HCT116 (cell line): Measurements from ENCODE around the gene TGM1.

Experiments
- ATF3 ChIP-seq: IDR thresholded peaks from 2 replicates; pipeline ENCODE4 v1.6.1; 2012
- CTCF ChIP-seq, 3 experiments: fragments of 200-600 bp in 1 of 3; sonication (generic) in 1 of 3; IDR thresholded peaks in 2 of 3; conservative IDR thresholded peaks in 1 of 3; 2 replicates each; pipeline ENCODE4 v1.5.1; 2012 to 2017; ENCODE audit warnings: low read depth in 2 of 3, low read length in 2 of 3, antibody characterized with exemption in 1 of 3, borderline replicate concordance in 1 of 3, control low read depth in 1 of 3, mild to moderate bottlenecking in 1 of 3, mixed read lengths in 1 of 3, mixed run types in 1 of 3, moderate library complexity in 1 of 3; ENCODE audit not compliant: insufficient read depth in 1 of 3
- EGR1 ChIP-seq: IDR thresholded peaks from 2 replicates; pipeline ENCODE4 v1.6.1; 2012; ENCODE audit warnings: low read depth
- EZH2 ChIP-seq: fragments of 200-600 bp; sonication (generic); IDR thresholded peaks from 2 replicates; pipeline ENCODE4 v1.6.1; 2017; ENCODE audit warnings: antibody characterized with exemption, mixed run types
- EZH2phosphoT487 ChIP-seq: fragments of 200-600 bp; IDR thresholded peaks from 2 replicates; pipeline ENCODE4 v1.6.1; 2018; ENCODE audit warnings: antibody characterized with exemption, borderline replicate concordance
- FOSL1 ChIP-seq: IDR thresholded peaks from 2 replicates; pipeline ENCODE4 v1.6.1; 2012; ENCODE audit warnings: low read depth
- MAX ChIP-seq: IDR thresholded peaks from 2 replicates; pipeline ENCODE4 v1.6.1; 2012
- POLR2A ChIP-seq: IDR thresholded peaks from 2 replicates; pipeline ENCODE4 v1.7.0; 2011; ENCODE audit warnings: borderline replicate concordance; ENCODE audit not compliant: insufficient read depth, insufficient read length; ENCODE audit errors: extremely low read depth
- POLR2AphosphoS5 ChIP-seq: IDR thresholded peaks from 2 replicates; pipeline ENCODE4 v1.6.1; 2011; ENCODE audit warnings: mild to moderate bottlenecking, low read depth, low read length, moderate library complexity
- RAD21 ChIP-seq: IDR thresholded peaks from 2 replicates; pipeline ENCODE4 v1.6.1; 2012; ENCODE audit warnings: low read depth, mild to moderate bottlenecking
- REST ChIP-seq: IDR thresholded peaks from 2 replicates; pipeline ENCODE4 v1.6.1; 2012; ENCODE audit warnings: low read depth
- SIN3A ChIP-seq: IDR thresholded peaks from 2 replicates; pipeline ENCODE4 v1.6.1; 2012; ENCODE audit warnings: low read depth
- TCF7L2 ChIP-seq: IDR thresholded peaks from 2 replicates; pipeline ENCODE4 v1.7.0; 2011; ENCODE audit warnings: borderline replicate concordance, inconsistent platforms; ENCODE audit not compliant: insufficient read depth, insufficient read length; ENCODE audit errors: extremely low read depth
- YY1 ChIP-seq: IDR thresholded peaks from 2 replicates; pipeline ENCODE4 v1.6.1; 2011; ENCODE audit warnings: low read length, low read depth, moderate library complexity, mild to moderate bottlenecking; ENCODE audit not compliant: insufficient replicate concordance; ENCODE audit errors: extremely low read depth

- TF ChIP-seq CTCF (IDR thresholded peaks at IDR 0.05 in 2 of 3, conservative IDR thresholded peaks at IDR 0.05 in 1 of 3; ENCODE audit: borderline replicate concordance in 1 of 3, insufficient read depth in 1 of 3, low read depth in 2 of 3, low read length in 2 of 3) (no peak), REST (no peak), SIN3A (no peak), ATF3 (no peak), EZH2phosphoT487 (no peak), POLR2A (no peak), MAX (no peak), POLR2AphosphoS5 (no peak), EZH2 (no peak), TCF7L2 (no peak), RAD21 (no peak), YY1 (no peak), EGR1 (no peak), FOSL1 (no peak)
Observed at GRCh38 chr14:24261969-24262327, 1.0 kb downstream of the TGM1 start.
